Upper lobe of right lung (tissue), 1 donor: ENCODE data around the gene EPHB4. TPM values are rescaled to one million over a fixed set of nuclear protein-coding genes. Genes with fewer than 3 reads are reported as not detected.

ENCODE experiments used
- ATAC-seq: fragments of 200-7000 bp; cut with Tn5 transposase; one replicate; pipeline ENCODE4 v1.9.1; 2020; ENCODE audit warnings: mild to moderate bottlenecking, moderate library complexity
- DNase-seq: peaks from one replicate; pipeline ENCODE4 v3.0.0-alpha.2; 2020
- H3K27ac ChIP-seq: fragments of 200-600 bp; one replicate; pipeline ENCODE4 v1.8.0; 2022
- H3K27me3 ChIP-seq: fragments of 200-600 bp; one replicate; pipeline ENCODE4 v1.8.0; 2022; ENCODE audit warnings: mild to moderate bottlenecking
- H3K36me3 ChIP-seq: fragments of 200-600 bp; one replicate; pipeline ENCODE4 v1.8.0; 2022
- H3K4me1 ChIP-seq: fragments of 200-600 bp; one replicate; pipeline ENCODE4 v1.8.0; 2022
- H3K4me3 ChIP-seq: fragments of 200-600 bp; one replicate; pipeline ENCODE4 v1.8.0; 2022; ENCODE audit warnings: mild to moderate bottlenecking
- H3K9me3 ChIP-seq: fragments of 200-600 bp; one replicate; pipeline ENCODE4 v1.8.0; 2022
- intact Hi-C: fragments of 100-400 bp; cut with DNase I; formaldehyde crosslinking; loops from one replicate; pipeline ENCODE4 v1.11.0; 2022
- long read RNA-seq: library from polyadenylated mRNA; unstranded; transcript quantifications from one replicate; pipeline ENCODE4 v2.0.0, GENCODE V29; 2021
- total RNA-seq: library from RNA; stranded (reverse); fragmentation: NEBNext Ultra II Directional; extraction: Animal tissue kit (Norgen Biotek cat#: 25700); gene quantifications from one replicate; pipeline ENCODE4 v1.2.1, GENCODE V29; 2021
- TF ChIP-seq, protein P1 (sequence below): fragments of 200-600 bp; IDR thresholded peaks from one replicate; pipeline ENCODE4 v1.8.0; 2022; ENCODE audit warnings: antibody characterized with exemption
- donor health status: DM: no; HTN: yes; CAD: no; lungs with severe emphysema.

The EPHB4 gene
- total RNA-seq: 117 TPM
- long read RNA-seq, full-length matches to known transcripts: 77 of 181 reads
- long read RNA-seq, partial matches to known transcripts: 91 of 181 reads
- long read RNA-seq, other reads (novel, unspliced or antisense): 13 of 181 reads

DNA sequence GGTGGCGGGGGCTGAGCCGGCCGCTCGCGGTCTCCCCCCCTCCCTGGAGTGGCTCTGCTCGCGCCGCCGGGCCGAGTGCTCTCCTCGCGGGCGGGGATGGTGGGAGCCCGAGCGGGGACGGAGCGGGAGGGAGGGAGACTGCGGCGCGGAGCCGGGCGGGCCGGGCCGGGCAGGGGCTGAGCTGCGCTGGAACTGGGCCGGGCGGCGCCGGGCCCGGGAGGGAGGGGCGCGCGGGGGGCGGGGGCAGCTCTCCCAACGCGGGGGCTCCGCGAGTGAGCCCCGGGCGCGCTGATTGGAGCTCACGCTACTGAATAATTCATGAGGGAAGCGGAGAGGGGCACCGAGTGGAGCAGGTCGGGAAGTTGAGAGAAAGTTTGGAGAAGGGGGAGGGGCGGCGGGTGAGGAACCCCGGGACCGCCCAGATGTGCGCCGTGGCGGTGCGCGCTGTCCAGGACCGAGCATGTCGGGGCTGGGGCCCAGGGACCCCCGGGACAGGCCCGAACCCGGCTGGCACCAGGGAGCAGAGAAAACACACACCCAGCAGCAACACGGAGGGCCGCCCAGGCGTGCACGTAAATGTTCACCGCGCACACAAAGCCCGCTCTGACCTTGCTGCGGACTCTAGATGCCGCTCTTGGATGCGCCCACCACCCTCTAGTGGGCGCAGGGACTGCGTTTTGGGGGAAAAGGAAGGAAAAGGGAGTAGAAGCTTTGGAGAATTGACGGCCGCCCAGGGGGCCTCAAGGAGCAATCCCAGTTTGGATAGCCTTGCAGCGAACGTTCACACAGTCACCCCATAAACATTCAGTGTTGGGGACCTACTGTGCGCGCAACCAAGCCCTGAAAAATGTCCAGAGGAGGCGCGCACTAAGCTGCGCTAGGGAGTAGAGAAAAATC, at the start of gene EPHB4:
EPHB4 (minus strand) TSS at position 194 of the 897 bp plus-strand sequence. CDS start 493 bp downstream, outside the sequence.
- TF ChIP-seq, protein P1, sequence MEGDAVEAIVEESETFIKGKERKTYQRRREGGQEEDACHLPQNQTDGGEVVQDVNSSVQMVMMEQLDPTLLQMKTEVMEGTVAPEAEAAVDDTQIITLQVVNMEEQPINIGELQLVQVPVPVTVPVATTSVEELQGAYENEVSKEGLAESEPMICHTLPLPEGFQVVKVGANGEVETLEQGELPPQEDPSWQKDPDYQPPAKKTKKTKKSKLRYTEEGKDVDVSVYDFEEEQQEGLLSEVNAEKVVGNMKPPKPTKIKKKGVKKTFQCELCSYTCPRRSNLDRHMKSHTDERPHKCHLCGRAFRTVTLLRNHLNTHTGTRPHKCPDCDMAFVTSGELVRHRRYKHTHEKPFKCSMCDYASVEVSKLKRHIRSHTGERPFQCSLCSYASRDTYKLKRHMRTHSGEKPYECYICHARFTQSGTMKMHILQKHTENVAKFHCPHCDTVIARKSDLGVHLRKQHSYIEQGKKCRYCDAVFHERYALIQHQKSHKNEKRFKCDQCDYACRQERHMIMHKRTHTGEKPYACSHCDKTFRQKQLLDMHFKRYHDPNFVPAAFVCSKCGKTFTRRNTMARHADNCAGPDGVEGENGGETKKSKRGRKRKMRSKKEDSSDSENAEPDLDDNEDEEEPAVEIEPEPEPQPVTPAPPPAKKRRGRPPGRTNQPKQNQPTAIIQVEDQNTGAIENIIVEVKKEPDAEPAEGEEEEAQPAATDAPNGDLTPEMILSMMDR: peak; percentile 19
- Histone ChIP-seq H3K36me3 (peaks cover 14% of the 10 kb centered on the region), H3K27ac (peak within 1 kb of the TSS; percentile 78), H3K27me3 (no peaks in the 10 kb centered on the region), H3K4me3 (peak within 1 kb of the TSS; percentile 64), H3K4me1 (peaks cover 23% of the 10 kb centered on the region), H3K9me3 (no peaks in the 10 kb centered on the region)
- DNase-seq (peak; percentile 89), ATAC-seq (peak; percentile 87)
- intact Hi-C loops: no loop called here

DNA sequence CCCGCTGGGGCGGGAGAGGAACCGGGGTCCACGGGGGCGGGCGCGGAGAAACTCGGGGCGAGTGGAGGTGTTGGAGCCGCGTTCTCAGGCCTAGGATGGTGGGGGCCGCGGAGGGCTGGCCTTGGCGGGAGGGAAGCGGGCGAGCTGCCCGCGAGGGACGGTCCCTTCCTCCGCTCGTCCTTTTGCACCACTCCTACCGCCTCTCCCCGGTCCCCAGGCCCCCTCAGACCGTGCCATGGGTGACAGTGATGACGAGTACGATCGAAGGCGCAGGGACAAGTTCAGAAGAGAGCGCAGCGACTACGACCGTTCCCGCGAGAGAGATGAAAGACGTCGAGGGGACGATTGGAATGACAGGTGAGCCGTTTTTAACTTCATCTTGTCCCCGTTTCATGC, 48.0 kb upstream of the EPHB4 start:
- H3K27me3 ChIP-seq: no peaks in the 10 kb centered on the region
- H3K27ac ChIP-seq: peak overlapping the region; percentile 90
- intact Hi-C loops: no loop called here
- no peak for DNase-seq
- H3K4me3 ChIP-seq: peak overlapping the region; percentile 93
- TF ChIP-seq, protein P1: no peak
- peaks cover 32% of the 10 kb centered on the region for H3K4me1 ChIP-seq
- peak; percentile 42 for ATAC-seq
- H3K9me3 ChIP-seq: no peaks in the 10 kb centered on the region
- peaks cover 43% of the 10 kb centered on the region for H3K36me3 ChIP-seq

DNA sequence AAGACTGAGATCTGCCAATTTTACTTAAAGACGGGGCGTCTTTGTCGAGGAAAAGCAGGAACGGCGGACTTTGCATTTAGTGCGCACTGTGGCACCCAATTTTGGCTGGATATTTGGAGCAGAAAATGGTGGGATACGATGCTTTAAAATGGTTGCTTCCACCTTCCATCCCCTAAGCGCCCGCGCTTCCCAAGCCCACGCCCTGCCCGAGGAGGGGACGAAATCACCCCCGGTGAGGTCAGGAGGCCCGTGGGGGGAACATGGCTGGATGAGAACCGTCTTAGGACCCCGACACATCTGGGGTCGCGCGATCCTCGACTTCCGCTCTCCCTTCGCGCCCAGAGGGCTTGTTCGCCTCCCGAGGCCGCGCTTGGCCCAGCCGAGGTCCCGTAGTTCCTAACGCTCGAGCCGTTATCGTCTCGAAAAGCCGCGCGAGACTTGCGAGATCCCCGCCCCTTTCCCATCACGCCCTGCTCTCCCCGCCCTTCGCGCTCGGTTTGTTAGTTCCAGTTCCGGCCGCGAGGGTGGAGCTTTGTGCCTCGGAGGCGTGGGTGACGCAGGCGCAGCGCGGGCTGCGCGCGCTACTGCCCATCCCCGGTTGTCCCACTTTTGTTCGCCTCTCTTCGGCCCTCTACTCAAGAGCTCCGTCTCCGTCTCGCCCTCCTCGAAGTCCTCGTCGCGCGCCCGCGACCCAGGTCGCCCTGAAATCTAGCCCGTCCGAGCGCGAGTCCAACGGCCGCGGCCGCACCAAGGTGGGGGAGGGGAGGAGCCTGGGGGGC, 47.4 kb upstream of the EPHB4 start, which contains the start of gene SRRT:
SRRT (plus strand) TSS at position 527 of the 779 bp plus-strand sequence. CDS start 488 bp downstream, outside the sequence.
- H3K27me3 ChIP-seq: no peaks in the 10 kb centered on the region
- H3K4me1 ChIP-seq: peaks cover 32% of the 10 kb centered on the region
- DNase-seq (peak; percentile 99), ATAC-seq (peak; percentile 98)
- peak within 1 kb of the TSS; percentile 93 for H3K4me3 ChIP-seq
- intact Hi-C loops: no loop called here
- H3K27ac ChIP-seq: peak within 1 kb of the TSS; percentile 90
- H3K9me3 ChIP-seq: no peaks in the 10 kb centered on the region
- TF ChIP-seq, protein P1: peak; percentile 40
- peaks cover 43% of the 10 kb centered on the region for H3K36me3 ChIP-seq

DNA sequence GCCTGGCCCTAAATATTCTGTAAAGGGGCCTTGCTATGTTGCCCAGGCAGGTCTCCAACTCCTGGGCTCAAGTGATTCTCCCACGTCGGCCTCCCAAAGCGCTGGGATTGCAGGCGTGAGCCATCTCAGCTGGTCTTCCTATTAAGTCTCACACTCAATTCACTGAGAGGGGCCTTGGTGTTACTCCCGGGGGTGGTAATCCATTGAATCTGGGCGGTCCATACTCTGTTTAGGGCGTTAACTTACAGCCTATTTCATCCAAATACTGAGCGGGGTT, 46.9 kb upstream of the EPHB4 start:
- no peak for DNase-seq
- ATAC-seq: no peak
- Histone ChIP-seq H3K36me3 (peaks cover 43% of the 10 kb centered on the region), H3K27ac (peak overlapping the region; percentile 90), H3K4me1 (peaks cover 34% of the 10 kb centered on the region), H3K4me3 (peak overlapping the region; percentile 93), H3K9me3 (no peaks in the 10 kb centered on the region), H3K27me3 (no peaks in the 10 kb centered on the region)
- TF ChIP-seq, protein P1: no peak
- intact Hi-C loops: no loop called here

DNA sequence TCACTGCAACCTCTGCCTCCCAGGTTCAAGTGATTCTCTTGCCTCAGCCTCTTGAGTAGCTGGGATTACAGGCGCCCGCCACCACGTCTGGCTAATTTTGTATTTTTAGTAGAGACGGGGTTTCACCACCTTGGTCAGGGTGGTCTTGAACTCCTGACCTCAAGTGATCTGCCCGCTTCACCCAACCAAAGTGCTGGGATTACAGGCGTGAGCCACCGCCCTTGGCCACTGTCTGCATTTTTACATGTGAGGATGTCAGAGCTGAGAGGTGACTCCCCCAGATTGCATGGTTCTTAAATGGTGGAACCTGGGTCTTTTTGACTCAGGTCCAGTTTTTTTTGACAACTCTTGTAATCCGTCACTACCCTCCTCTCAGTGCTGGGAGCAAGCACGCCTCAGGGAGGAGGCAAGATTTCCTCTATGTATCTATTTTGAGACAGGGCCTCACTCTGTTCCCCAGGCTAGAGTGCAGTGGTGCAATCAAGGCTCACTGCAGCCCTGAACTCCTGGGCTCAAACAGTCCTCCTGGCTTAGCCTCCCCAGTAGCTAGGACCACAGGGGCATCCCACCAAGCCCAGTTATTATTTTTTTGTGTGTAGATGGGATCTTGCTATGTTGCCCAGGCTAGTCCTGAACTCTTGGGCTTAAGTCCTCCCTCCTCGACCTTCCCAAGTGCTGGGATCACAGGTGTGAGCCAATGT, 46.4 kb upstream of the EPHB4 start:
- no peak for ATAC-seq
- H3K4me3 ChIP-seq: peak overlapping the region; percentile 93
- peaks cover 39% of the 10 kb centered on the region for H3K36me3 ChIP-seq
- no peak for DNase-seq
- H3K27me3 ChIP-seq: no peaks in the 10 kb centered on the region
- H3K4me1 ChIP-seq: peaks cover 38% of the 10 kb centered on the region
- TF ChIP-seq, protein P1: no peak
- peak overlapping the region; percentile 90 for H3K27ac ChIP-seq
- intact Hi-C loops: no loop called here
- H3K9me3 ChIP-seq: no peaks in the 10 kb centered on the region
